ENCODE data around the gene KCNMB1.

Gene KCNMB1

GRCh38 chr5:170388818-170389549 is at the start of gene KCNMB1:
Gene KCNMB1, minus strand, starts transcription at chr5:170389367. Its CDS starts 3,920 bp downstream, at chr5:170385447.
- no peak for DNase-seq (ENCODE audit: low spot score)

- DNase-seq (ENCODE audit: low spot score), result no peak
These were observed 49.4 kb upstream of the KCNMB1 start for GRCh38 chr5:170438581-170438980.

- DNase-seq (ENCODE audit: low spot score), result no peak
These were observed 48.6 kb upstream of the KCNMB1 start for GRCh38 chr5:170437621-170438375.

GRCh38 chr5:170436335-170436734 is 47.2 kb upstream of the KCNMB1 start:
- no peak for DNase-seq (ENCODE audit: low spot score)

- DNase-seq (ENCODE audit: low spot score), result peak; percentile 85
These were observed 45.9 kb upstream of the KCNMB1 start for GRCh38 chr5:170434966-170435605.

- DNase-seq (ENCODE audit: low spot score), result no peak
These were observed 43.5 kb upstream of the KCNMB1 start for GRCh38 chr5:170432669-170433068.

GRCh38 chr5:170431571-170431970 is 42.4 kb upstream of the KCNMB1 start:
- no peak for DNase-seq (ENCODE audit: low spot score)

GRCh38 chr5:170430866-170431437 is 41.8 kb upstream of the KCNMB1 start:
- no peak for DNase-seq (ENCODE audit: low spot score)

GRCh38 chr5:170430256-170430655 is 41.1 kb upstream of the KCNMB1 start:
- no peak for DNase-seq (ENCODE audit: low spot score)

- DNase-seq (ENCODE audit: low spot score), result no peak
These were observed 39.8 kb upstream of the KCNMB1 start for GRCh38 chr5:170429014-170429413.

GRCh38 chr5:170427672-170428236 is 38.6 kb upstream of the KCNMB1 start:
- peak; percentile 91 for DNase-seq (ENCODE audit: low spot score)

- no peak for DNase-seq (ENCODE audit: low spot score)
These were observed 37.6 kb upstream of the KCNMB1 start for GRCh38 chr5:170426786-170427185.

GRCh38 chr5:170426149-170426767 is 37.1 kb upstream of the KCNMB1 start:
- no peak for DNase-seq (ENCODE audit: low spot score)

GRCh38 chr5:170425731-170426130 is 36.6 kb upstream of the KCNMB1 start:
- no peak for DNase-seq (ENCODE audit: low spot score)

- no peak for DNase-seq (ENCODE audit: low spot score)
These were observed 35.5 kb upstream of the KCNMB1 start for GRCh38 chr5:170424629-170425028.

GRCh38 chr5:170423692-170424091 is 34.5 kb upstream of the KCNMB1 start:
- no peak for DNase-seq (ENCODE audit: low spot score)

- no peak for DNase-seq (ENCODE audit: low spot score)
These were observed 32.7 kb upstream of the KCNMB1 start for GRCh38 chr5:170421826-170422225.

GRCh38 chr5:170420806-170421412 is 31.7 kb upstream of the KCNMB1 start:
- no peak for DNase-seq (ENCODE audit: low spot score)

- DNase-seq (ENCODE audit: low spot score), result no peak
These were observed 30.5 kb upstream of the KCNMB1 start for GRCh38 chr5:170419643-170420042.

- DNase-seq (ENCODE audit: low spot score), result no peak
These were observed 29.6 kb upstream of the KCNMB1 start for GRCh38 chr5:170418736-170419135.

GRCh38 chr5:170416526-170416925 is 27.4 kb upstream of the KCNMB1 start:
- no peak for DNase-seq (ENCODE audit: low spot score)

Measured in left forelimb (tissue), 1 donor.